ENCODE data around the gene GET4.

The GET4 gene

GRCh38 chr7:853366-854117, 22.8 kb upstream of the GET4 start:
- no peak overlapping the region for H3K4me3 ChIP-seq (ENCODE audit: control insufficient read depth, low read depth, low read length)
- TF ChIP-seq CTCF (IDR thresholded peaks at IDR 0.05; ENCODE audit: control insufficient read depth, insufficient read depth, low read depth, low read length, missing control alignments): no peak
- no peak for DNase-seq (ENCODE audit: low read depth)

GRCh38 chr7:854118-854775, 22.1 kb upstream of the GET4 start:
- DNase-seq (ENCODE audit: low read depth): no peak
- TF ChIP-seq CTCF (IDR thresholded peaks at IDR 0.05; ENCODE audit: control insufficient read depth, insufficient read depth, low read depth, low read length, missing control alignments): no peak
- H3K4me3 ChIP-seq (ENCODE audit: control insufficient read depth, low read depth, low read length): no peak overlapping the region

- DNase-seq (ENCODE audit: low read depth): no peak
- TF ChIP-seq CTCF (IDR thresholded peaks at IDR 0.05; ENCODE audit: control insufficient read depth, insufficient read depth, low read depth, low read length, missing control alignments): no peak
- H3K4me3 ChIP-seq (ENCODE audit: control insufficient read depth, low read depth, low read length): no peak overlapping the region
Measured at GRCh38 chr7:855686-856369, 20.5 kb upstream of the GET4 start.

GRCh38 chr7:856444-857095, 19.8 kb upstream of the GET4 start:
- DNase-seq (ENCODE audit: low read depth): no peak
- TF ChIP-seq CTCF (IDR thresholded peaks at IDR 0.05; ENCODE audit: control insufficient read depth, insufficient read depth, low read depth, low read length, missing control alignments): no peak
- H3K4me3 ChIP-seq (ENCODE audit: control insufficient read depth, low read depth, low read length): no peak overlapping the region

- no peak for TF ChIP-seq CTCF (IDR thresholded peaks at IDR 0.05; ENCODE audit: control insufficient read depth, insufficient read depth, low read depth, low read length, missing control alignments)
- H3K4me3 ChIP-seq (ENCODE audit: control insufficient read depth, low read depth, low read length): no peak overlapping the region
- no peak for DNase-seq (ENCODE audit: low read depth)
Measured at GRCh38 chr7:857661-858060, 18.7 kb upstream of the GET4 start.

- no peak for TF ChIP-seq CTCF (IDR thresholded peaks at IDR 0.05; ENCODE audit: control insufficient read depth, insufficient read depth, low read depth, low read length, missing control alignments)
- H3K4me3 ChIP-seq (ENCODE audit: control insufficient read depth, low read depth, low read length): no peak overlapping the region
- DNase-seq (ENCODE audit: low read depth): no peak
Measured at GRCh38 chr7:859359-860030, 16.9 kb upstream of the GET4 start.
